HL-60 (cell line): ENCODE results near the gene PPM1A.

Source experiments
- GABPA ChIP-seq: IDR thresholded peaks from 2 replicates; pipeline ENCODE4 v1.6.1; 2012; ENCODE audit warnings: low read depth
- POLR2AphosphoS5 ChIP-seq: IDR thresholded peaks from 2 replicates; pipeline ENCODE4 v1.6.1; 2012; ENCODE audit warnings: low read depth
- SPI1 ChIP-seq: IDR thresholded peaks from 2 replicates; pipeline ENCODE4 v1.6.1; 2012; ENCODE audit warnings: low read depth, mild to moderate bottlenecking, borderline replicate concordance
- TF ChIP-seq, protein P1 (sequence below): IDR thresholded peaks from one replicate; pipeline ENCODE4 v1.5.1; 2011; ENCODE audit warnings: low read length, control low read depth, inconsistent platforms; ENCODE audit not compliant: insufficient read depth
- TF ChIP-seq, protein P2 (sequence below): IDR thresholded peaks from 2 replicates; pipeline ENCODE4 v1.6.1; 2012; ENCODE audit warnings: low read depth; ENCODE audit not compliant: insufficient replicate concordance

DNA sequence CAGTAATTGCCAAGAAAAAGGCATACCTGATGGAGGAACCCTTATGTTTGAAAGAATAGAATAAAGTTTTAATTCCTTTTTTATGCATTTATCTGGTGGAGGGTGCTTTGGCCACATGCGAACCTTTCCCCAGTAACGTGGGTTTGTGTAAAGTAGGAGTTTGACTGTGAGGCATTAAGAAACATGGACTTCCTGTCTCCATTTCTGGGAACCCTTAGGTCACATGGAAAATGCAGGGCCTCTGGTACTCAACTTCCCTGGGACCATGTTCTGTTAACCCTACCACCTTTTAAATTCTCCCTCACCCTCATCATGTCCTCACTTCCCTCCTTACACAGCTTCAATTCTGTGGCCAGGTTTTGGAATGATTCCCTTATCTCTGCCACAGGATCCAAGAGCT is 80.3 kb downstream of the PPM1A start:
- TF ChIP-seq, protein P1, sequence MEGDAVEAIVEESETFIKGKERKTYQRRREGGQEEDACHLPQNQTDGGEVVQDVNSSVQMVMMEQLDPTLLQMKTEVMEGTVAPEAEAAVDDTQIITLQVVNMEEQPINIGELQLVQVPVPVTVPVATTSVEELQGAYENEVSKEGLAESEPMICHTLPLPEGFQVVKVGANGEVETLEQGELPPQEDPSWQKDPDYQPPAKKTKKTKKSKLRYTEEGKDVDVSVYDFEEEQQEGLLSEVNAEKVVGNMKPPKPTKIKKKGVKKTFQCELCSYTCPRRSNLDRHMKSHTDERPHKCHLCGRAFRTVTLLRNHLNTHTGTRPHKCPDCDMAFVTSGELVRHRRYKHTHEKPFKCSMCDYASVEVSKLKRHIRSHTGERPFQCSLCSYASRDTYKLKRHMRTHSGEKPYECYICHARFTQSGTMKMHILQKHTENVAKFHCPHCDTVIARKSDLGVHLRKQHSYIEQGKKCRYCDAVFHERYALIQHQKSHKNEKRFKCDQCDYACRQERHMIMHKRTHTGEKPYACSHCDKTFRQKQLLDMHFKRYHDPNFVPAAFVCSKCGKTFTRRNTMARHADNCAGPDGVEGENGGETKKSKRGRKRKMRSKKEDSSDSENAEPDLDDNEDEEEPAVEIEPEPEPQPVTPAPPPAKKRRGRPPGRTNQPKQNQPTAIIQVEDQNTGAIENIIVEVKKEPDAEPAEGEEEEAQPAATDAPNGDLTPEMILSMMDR = no peak
- TF ChIP-seq, protein P2, sequence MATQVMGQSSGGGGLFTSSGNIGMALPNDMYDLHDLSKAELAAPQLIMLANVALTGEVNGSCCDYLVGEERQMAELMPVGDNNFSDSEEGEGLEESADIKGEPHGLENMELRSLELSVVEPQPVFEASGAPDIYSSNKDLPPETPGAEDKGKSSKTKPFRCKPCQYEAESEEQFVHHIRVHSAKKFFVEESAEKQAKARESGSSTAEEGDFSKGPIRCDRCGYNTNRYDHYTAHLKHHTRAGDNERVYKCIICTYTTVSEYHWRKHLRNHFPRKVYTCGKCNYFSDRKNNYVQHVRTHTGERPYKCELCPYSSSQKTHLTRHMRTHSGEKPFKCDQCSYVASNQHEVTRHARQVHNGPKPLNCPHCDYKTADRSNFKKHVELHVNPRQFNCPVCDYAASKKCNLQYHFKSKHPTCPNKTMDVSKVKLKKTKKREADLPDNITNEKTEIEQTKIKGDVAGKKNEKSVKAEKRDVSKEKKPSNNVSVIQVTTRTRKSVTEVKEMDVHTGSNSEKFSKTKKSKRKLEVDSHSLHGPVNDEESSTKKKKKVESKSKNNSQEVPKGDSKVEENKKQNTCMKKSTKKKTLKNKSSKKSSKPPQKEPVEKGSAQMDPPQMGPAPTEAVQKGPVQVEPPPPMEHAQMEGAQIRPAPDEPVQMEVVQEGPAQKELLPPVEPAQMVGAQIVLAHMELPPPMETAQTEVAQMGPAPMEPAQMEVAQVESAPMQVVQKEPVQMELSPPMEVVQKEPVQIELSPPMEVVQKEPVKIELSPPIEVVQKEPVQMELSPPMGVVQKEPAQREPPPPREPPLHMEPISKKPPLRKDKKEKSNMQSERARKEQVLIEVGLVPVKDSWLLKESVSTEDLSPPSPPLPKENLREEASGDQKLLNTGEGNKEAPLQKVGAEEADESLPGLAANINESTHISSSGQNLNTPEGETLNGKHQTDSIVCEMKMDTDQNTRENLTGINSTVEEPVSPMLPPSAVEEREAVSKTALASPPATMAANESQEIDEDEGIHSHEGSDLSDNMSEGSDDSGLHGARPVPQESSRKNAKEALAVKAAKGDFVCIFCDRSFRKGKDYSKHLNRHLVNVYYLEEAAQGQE = no peak
- TF ChIP-seq GABPA (no peak), POLR2AphosphoS5 (no peak), SPI1 (no peak)
